ENCODE measurements around the gene MON2.

MON2 gene

GRCh38 chr12:62613081-62613480 is 146.5 kb downstream of the MON2 start:
- Histone ChIP-seq H3K36me3 (ENCODE audit: insufficient read depth, low read length) (no peaks in the 10 kb centered on the region), H4K20me1 (ENCODE audit: insufficient read depth, low read length) (no peaks in the 10 kb centered on the region), H3K79me2 (ENCODE audit: insufficient read depth, low read length) (no peaks in the 10 kb centered on the region), H3K27me3 (ENCODE audit: insufficient read depth, low read length, poor library complexity) (no peaks in the 10 kb centered on the region), H2AFZ (ENCODE audit: low read depth, low read length) (no peak overlapping the region), H3K4me3 (ENCODE audit: low read depth in 1 of 2, low read length in 2 of 2) (no peak overlapping the region), H3K4me2 (ENCODE audit: insufficient read depth, low read length) (no peak overlapping the region), H3K9me3 (ENCODE audit: insufficient read depth, low read length, severe bottlenecking) (no peaks in the 10 kb centered on the region), H3K9ac (ENCODE audit: low read depth, low read length) (no peak overlapping the region), H3K27ac (ENCODE audit: low read length) (no peak overlapping the region), H3K4me1 (ENCODE audit: insufficient read depth, low read length) (no peaks in the 10 kb centered on the region)
- no peak for DNase-seq
- TF ChIP-seq CTCF (IDR thresholded peaks at IDR 0.05; ENCODE audit: borderline replicate concordance, extremely low read depth, low read length, poor library complexity, severe bottlenecking): no peak
- TF ChIP-seq EZH2 (IDR thresholded peaks at IDR 0.05; ENCODE audit: borderline replicate concordance, low read depth, low read length, severe bottlenecking): no peak
- ATAC-seq (ENCODE audit: insufficient read depth, low read depth): no peak

GRCh38 chr12:62618319-62618718 is 151.7 kb downstream of the MON2 start:
- Histone ChIP-seq H3K4me3 (ENCODE audit: low read depth in 1 of 2, low read length in 2 of 2) (no peak overlapping the region), H2AFZ (ENCODE audit: low read depth, low read length) (no peak overlapping the region), H3K27me3 (ENCODE audit: insufficient read depth, low read length, poor library complexity) (no peaks in the 10 kb centered on the region), H3K9ac (ENCODE audit: low read depth, low read length) (no peak overlapping the region), H3K4me1 (ENCODE audit: insufficient read depth, low read length) (no peaks in the 10 kb centered on the region), H3K36me3 (ENCODE audit: insufficient read depth, low read length) (no peaks in the 10 kb centered on the region), H3K79me2 (ENCODE audit: insufficient read depth, low read length) (no peaks in the 10 kb centered on the region), H3K27ac (ENCODE audit: low read length) (no peak overlapping the region), H3K4me2 (ENCODE audit: insufficient read depth, low read length) (no peak overlapping the region), H3K9me3 (ENCODE audit: insufficient read depth, low read length, severe bottlenecking) (no peaks in the 10 kb centered on the region), H4K20me1 (ENCODE audit: insufficient read depth, low read length) (no peaks in the 10 kb centered on the region)
- ATAC-seq (ENCODE audit: insufficient read depth, low read depth) (no peak), DNase-seq (no peak)
- no peak for TF ChIP-seq CTCF (IDR thresholded peaks at IDR 0.05; ENCODE audit: borderline replicate concordance, extremely low read depth, low read length, poor library complexity, severe bottlenecking)
- no peak for TF ChIP-seq EZH2 (IDR thresholded peaks at IDR 0.05; ENCODE audit: borderline replicate concordance, low read depth, low read length, severe bottlenecking)

- Histone ChIP-seq H3K4me1 (ENCODE audit: insufficient read depth, low read length) (no peaks in the 10 kb centered on the region), H3K9ac (ENCODE audit: low read depth, low read length) (no peak overlapping the region), H3K4me2 (ENCODE audit: insufficient read depth, low read length) (no peak overlapping the region), H3K9me3 (ENCODE audit: insufficient read depth, low read length, severe bottlenecking) (no peaks in the 10 kb centered on the region), H4K20me1 (ENCODE audit: insufficient read depth, low read length) (no peaks in the 10 kb centered on the region), H3K79me2 (ENCODE audit: insufficient read depth, low read length) (no peaks in the 10 kb centered on the region), H2AFZ (ENCODE audit: low read depth, low read length) (no peak overlapping the region), H3K36me3 (ENCODE audit: insufficient read depth, low read length) (no peaks in the 10 kb centered on the region), H3K4me3 (ENCODE audit: low read depth in 1 of 2, low read length in 2 of 2) (no peak overlapping the region), H3K27ac (ENCODE audit: low read length) (no peak overlapping the region), H3K27me3 (ENCODE audit: insufficient read depth, low read length, poor library complexity) (no peaks in the 10 kb centered on the region)
- no peak for ATAC-seq (ENCODE audit: insufficient read depth, low read depth)
- DNase-seq: no peak
- TF ChIP-seq CTCF (IDR thresholded peaks at IDR 0.05; ENCODE audit: borderline replicate concordance, extremely low read depth, low read length, poor library complexity, severe bottlenecking): no peak
- TF ChIP-seq EZH2 (IDR thresholded peaks at IDR 0.05; ENCODE audit: borderline replicate concordance, low read depth, low read length, severe bottlenecking): no peak
Observed at GRCh38 chr12:62618930-62619329, 152.3 kb downstream of the MON2 start.

DNA sequence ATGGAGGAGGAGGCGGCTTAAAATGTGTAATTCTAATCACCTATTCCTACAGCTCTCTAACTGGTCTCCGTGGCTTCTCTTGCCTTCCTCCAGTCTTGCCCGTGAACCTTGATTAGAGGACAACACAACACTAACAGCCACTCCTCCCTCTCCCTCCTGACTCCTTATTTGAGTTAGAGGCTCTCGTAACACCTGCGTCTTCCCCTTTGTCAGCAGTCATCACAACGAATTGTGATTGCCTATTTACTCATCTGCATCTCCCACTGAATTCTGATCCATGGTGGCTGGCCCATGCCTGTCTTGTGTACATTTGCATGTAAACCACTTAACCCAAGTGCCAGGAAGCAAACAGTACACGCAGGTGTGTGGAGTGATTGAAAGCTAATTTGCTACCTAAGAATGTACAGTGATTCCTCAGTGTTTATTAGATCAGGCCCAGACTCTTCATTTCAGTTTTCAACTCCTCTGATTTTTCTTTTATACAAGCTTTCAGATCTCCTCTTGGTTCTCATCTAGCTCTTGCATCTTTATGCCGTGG is 154.5 kb downstream of the MON2 start:
- no peak for DNase-seq
- no peak overlapping the region for H2AFZ ChIP-seq (ENCODE audit: low read depth, low read length)

More for the DNA sequence above, 154.5 kb downstream of the MON2 start:
- ATAC-seq (ENCODE audit: insufficient read depth, low read depth): no peak
- Histone ChIP-seq H3K4me2 (ENCODE audit: insufficient read depth, low read length) (no peak overlapping the region), H3K27ac (ENCODE audit: low read length) (no peak overlapping the region), H3K27me3 (ENCODE audit: insufficient read depth, low read length, poor library complexity) (no peaks in the 10 kb centered on the region), H3K79me2 (ENCODE audit: insufficient read depth, low read length) (no peaks in the 10 kb centered on the region), H4K20me1 (ENCODE audit: insufficient read depth, low read length) (no peaks in the 10 kb centered on the region), H3K4me1 (ENCODE audit: insufficient read depth, low read length) (no peaks in the 10 kb centered on the region), H3K9ac (ENCODE audit: low read depth, low read length) (no peak overlapping the region), H3K36me3 (ENCODE audit: insufficient read depth, low read length) (no peaks in the 10 kb centered on the region), H3K9me3 (ENCODE audit: insufficient read depth, low read length, severe bottlenecking) (no peaks in the 10 kb centered on the region), H3K4me3 (ENCODE audit: low read depth in 1 of 2, low read length in 2 of 2) (no peak overlapping the region)
- TF ChIP-seq EZH2 (IDR thresholded peaks at IDR 0.05; ENCODE audit: borderline replicate concordance, low read depth, low read length, severe bottlenecking): no peak
- TF ChIP-seq CTCF (IDR thresholded peaks at IDR 0.05; ENCODE audit: borderline replicate concordance, extremely low read depth, low read length, poor library complexity, severe bottlenecking): no peak
